ENCODE data around the gene ANKS4B. TPM values are rescaled to one million over a fixed set of nuclear protein-coding genes. Genes with fewer than 3 reads are reported as not detected.
"Not testable (repeated sequence)": the region's sequence is repeated elsewhere in the genome, so short reads cannot be mapped to it uniquely, and the experiment has no call there.

Gene ANKS4B
- total and polyA plus RNA-seq, 2 experiments from 2014 or later: not detected

DNA sequence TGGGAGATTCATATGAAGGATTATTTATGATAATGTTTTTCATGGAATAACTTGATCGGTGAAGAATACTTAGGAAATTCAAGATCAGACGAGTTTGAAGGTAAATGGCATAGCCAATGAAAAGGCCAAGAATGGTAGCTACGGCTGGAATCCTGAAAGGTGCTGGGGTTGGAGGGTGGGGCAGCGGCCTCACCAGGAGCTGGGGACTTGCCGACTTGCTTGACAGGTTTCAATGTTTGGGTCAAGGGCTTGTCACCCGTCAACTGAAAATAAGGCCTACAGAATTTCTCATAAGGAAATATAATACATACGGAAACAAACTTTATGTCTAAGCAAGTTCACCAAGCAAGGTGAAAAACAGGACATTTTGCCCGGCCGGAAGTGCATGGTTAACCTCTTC is 34.7 kb downstream of the ANKS4B start:
- H3K4me2 ChIP-seq (ENCODE audit: unreplicated experiment): no peak overlapping the region
- no peak overlapping the region for H3K9ac ChIP-seq
- H2AFZ ChIP-seq: no peak overlapping the region
- in situ Hi-C loops (cut with MboI): no loop called here
- no peaks in the 10 kb centered on the region for H4K20me1 ChIP-seq (ENCODE audit: insufficient read depth)
- H3K9me2 ChIP-seq (ENCODE audit: insufficient read depth): no peaks in the 10 kb centered on the region
- no peaks in the 10 kb centered on the region for H3K79me2 ChIP-seq (ENCODE audit: insufficient read depth)
- H3F3A ChIP-seq (ENCODE audit: insufficient read depth): peaks cover 15% of the 10 kb centered on the region
- 88 to 90% methylated on average over 9 of the region's 9 CpGs for WGBS, 2 experiments (ENCODE audit: low coverage in 1 of 2, low lambda C conversion rate in 2 of 2, missing lambda C conversion rate in 2 of 2)
- TF ChIP-seq EZH2 (IDR thresholded peaks at IDR 0.05; ENCODE audit: insufficient read depth, poor library complexity, severe bottlenecking) (no peak), EZH2phosphoT487 (IDR thresholded peaks at IDR 0.05; ENCODE audit: insufficient read depth, low read depth) (no peak)
- H3K27ac ChIP-seq: no peak overlapping the region
- no peak for DNase-seq
- H3K36me3 ChIP-seq (ENCODE audit: low read depth): no peaks in the 10 kb centered on the region
- no peak overlapping the region for H3K4me3 ChIP-seq
- peaks cover 23% of the 10 kb centered on the region for H3K4me1 ChIP-seq (ENCODE audit: insufficient read depth)
- peaks cover 12% of the 10 kb centered on the region for H3K27me3 ChIP-seq (replicated peaks; ENCODE audit: insufficient read depth)
- no peaks in the 10 kb centered on the region for H3K9me3 ChIP-seq (ENCODE audit: low read depth)

DNA sequence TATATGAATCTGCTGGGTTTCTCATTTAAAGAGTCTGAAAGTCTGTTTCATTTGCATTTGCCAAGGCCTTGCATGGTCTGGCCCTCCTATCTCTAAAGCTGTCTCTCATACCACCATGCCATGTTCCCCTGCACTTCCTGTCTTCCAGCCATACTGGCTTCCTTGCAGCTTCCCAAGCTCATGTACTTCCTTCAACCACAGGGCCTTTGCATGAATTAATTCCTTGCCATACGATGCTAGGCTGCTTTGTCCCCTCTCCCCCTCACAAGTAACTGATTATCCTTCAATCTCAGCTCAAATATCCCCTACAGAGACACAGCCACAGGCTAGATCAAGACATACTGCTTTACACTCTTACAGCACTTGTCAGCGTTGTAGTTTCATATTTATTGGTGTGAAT is 38.8 kb downstream of the ANKS4B start:
- no peaks in the 10 kb centered on the region for H3K9me2 ChIP-seq (ENCODE audit: insufficient read depth)
- H3F3A ChIP-seq (ENCODE audit: insufficient read depth): no peaks in the 10 kb centered on the region
- H4K20me1 ChIP-seq (ENCODE audit: insufficient read depth): no peaks in the 10 kb centered on the region
- H3K27ac ChIP-seq: no peak overlapping the region
- no peaks in the 10 kb centered on the region for H3K79me2 ChIP-seq (ENCODE audit: insufficient read depth)
- H3K4me2 ChIP-seq (ENCODE audit: unreplicated experiment): no peak overlapping the region
- no peak overlapping the region for H3K4me3 ChIP-seq
- in situ Hi-C loops (cut with MboI): no loop called here
- no peak overlapping the region for H3K9ac ChIP-seq
- no peak for TF ChIP-seq EZH2 (IDR thresholded peaks at IDR 0.05; ENCODE audit: insufficient read depth, poor library complexity, severe bottlenecking)
- no peak for DNase-seq
- peaks cover 46% of the 10 kb centered on the region for H3K27me3 ChIP-seq (replicated peaks; ENCODE audit: insufficient read depth)
- 69% methylated on average over 2 of the region's 2 CpGs for WGBS, 2 experiments (ENCODE audit: low coverage in 1 of 2, low lambda C conversion rate in 2 of 2, missing lambda C conversion rate in 2 of 2)
- H3K9me3 ChIP-seq (ENCODE audit: low read depth): no peaks in the 10 kb centered on the region
- no peak overlapping the region for H2AFZ ChIP-seq
- H3K4me1 ChIP-seq (ENCODE audit: insufficient read depth): no peaks in the 10 kb centered on the region
- no peaks in the 10 kb centered on the region for H3K36me3 ChIP-seq (ENCODE audit: low read depth)

DNA sequence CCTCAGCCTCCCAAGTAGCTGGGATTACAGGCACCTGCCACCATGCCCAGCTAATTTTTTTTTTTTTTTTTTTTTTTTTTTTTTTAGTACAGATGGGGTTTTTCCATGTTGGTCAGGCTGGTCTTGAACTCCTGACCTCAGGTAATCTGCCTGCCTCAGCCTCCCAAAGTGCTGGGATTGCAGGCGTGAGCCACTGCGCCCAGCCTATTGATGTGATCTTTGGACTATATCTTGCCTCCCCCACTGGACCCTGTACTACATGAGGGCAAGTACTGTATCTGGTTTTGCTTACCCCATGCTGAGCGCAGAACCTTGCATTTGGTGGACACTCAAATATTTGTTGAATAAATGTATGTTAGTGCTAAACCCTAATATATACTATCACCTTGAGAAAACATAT is 39.3 kb downstream of the ANKS4B start:
- H3K4me1 ChIP-seq (ENCODE audit: insufficient read depth); H2AFZ ChIP-seq; H3K9me3 ChIP-seq (ENCODE audit: low read depth); H3K36me3 ChIP-seq (ENCODE audit: low read depth); H3K9ac ChIP-seq; H3K4me3 ChIP-seq; in situ Hi-C loops (cut with MboI); H4K20me1 ChIP-seq (ENCODE audit: insufficient read depth); H3K4me2 ChIP-seq (ENCODE audit: unreplicated experiment); H3K79me2 ChIP-seq (ENCODE audit: insufficient read depth); H3K27ac ChIP-seq; DNase-seq; H3K9me2 ChIP-seq (ENCODE audit: insufficient read depth); H3F3A ChIP-seq (ENCODE audit: insufficient read depth): not testable (repeated sequence)
- peaks cover 51% of the 10 kb centered on the region for H3K27me3 ChIP-seq (replicated peaks; ENCODE audit: insufficient read depth)
- 73 to 85% methylated on average over 3 of the region's 3 CpGs for WGBS, 2 experiments (ENCODE audit: low coverage in 1 of 2, low lambda C conversion rate in 2 of 2, missing lambda C conversion rate in 2 of 2)

DNA sequence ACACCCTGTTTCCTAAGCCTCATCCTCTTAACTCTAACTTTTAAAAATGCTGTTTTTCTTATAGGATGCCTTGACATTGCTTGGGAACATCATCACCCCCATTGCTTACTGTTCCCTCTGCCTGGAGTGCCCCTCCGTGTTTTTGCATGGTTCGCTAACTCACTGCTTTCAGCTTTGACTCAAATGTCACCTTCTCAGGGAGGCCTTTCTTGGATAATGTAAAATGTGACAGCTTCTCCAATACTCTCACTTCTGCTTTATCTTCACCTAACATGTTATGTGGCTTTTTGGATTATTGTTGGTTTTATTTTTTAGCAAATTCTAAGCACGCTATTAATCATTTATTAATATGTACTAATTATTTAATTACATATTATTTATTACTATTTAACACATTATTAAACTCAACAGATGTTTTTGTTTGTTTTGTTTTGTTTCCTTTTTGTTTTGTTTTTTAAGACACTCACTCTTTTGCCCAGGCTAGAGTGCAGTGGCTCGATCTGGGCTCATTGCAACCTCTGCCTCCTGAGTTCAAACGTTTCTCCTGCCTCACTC is 40.8 kb downstream of the ANKS4B start:
- no peak overlapping the region for H3K9ac ChIP-seq
- no peaks in the 10 kb centered on the region for H3K9me2 ChIP-seq (ENCODE audit: insufficient read depth)
- H3K4me1 ChIP-seq (ENCODE audit: insufficient read depth): no peaks in the 10 kb centered on the region
- no peak overlapping the region for H3K4me3 ChIP-seq
- no peaks in the 10 kb centered on the region for H3K79me2 ChIP-seq (ENCODE audit: insufficient read depth)
- no peak for TF ChIP-seq EZH2phosphoT487 (IDR thresholded peaks at IDR 0.05; ENCODE audit: insufficient read depth, low read depth)
- TF ChIP-seq EZH2 (IDR thresholded peaks at IDR 0.05; ENCODE audit: insufficient read depth, poor library complexity, severe bottlenecking): no peak
- no peaks in the 10 kb centered on the region for H3K36me3 ChIP-seq (ENCODE audit: low read depth)
- WGBS, 2 experiments (ENCODE audit: low coverage in 1 of 2, low lambda C conversion rate in 2 of 2, missing lambda C conversion rate in 2 of 2): 76 to 80% methylated on average over 5 of the region's 5 CpGs
- in situ Hi-C loops (cut with MboI): no loop called here
- DNase-seq: no peak
- H3K27ac ChIP-seq: no peak overlapping the region
- peaks cover 57% of the 10 kb centered on the region for H3K27me3 ChIP-seq (replicated peaks; ENCODE audit: insufficient read depth)
- no peaks in the 10 kb centered on the region for H4K20me1 ChIP-seq (ENCODE audit: insufficient read depth)
- H2AFZ ChIP-seq: no peak overlapping the region
- no peaks in the 10 kb centered on the region for H3K9me3 ChIP-seq (ENCODE audit: low read depth)
- no peak overlapping the region for H3K4me2 ChIP-seq (ENCODE audit: unreplicated experiment)
- H3F3A ChIP-seq (ENCODE audit: insufficient read depth): no peaks in the 10 kb centered on the region; the same call in 1 of the 2 replicates

DNA sequence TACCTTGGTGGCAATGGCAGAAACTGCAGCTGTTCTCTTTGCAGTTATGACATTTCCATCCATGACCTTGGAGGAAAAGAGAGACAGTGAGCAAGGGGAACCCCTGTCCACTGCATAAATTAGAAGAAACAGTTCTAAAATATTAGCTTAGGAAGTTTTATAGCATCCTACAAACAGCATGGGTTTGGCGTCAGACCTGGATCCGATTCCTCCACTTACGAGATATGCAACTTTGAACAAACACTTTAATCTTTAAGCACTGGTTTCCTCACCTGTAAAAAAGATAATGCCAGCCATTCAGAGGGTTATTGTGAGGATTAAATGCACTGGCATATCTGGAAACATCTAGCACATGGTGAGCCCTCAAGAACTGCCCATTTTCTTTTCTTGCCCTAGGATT is 42.0 kb downstream of the ANKS4B start:
- Histone ChIP-seq H3K4me2 (ENCODE audit: unreplicated experiment) (no peak overlapping the region), H3K9me3 (ENCODE audit: low read depth) (no peaks in the 10 kb centered on the region), H3K4me3 (no peak overlapping the region), H3K9ac (no peak overlapping the region), H3K27me3 (replicated peaks; ENCODE audit: insufficient read depth) (peaks cover 56% of the 10 kb centered on the region), H3F3A (ENCODE audit: insufficient read depth) (no peaks in the 10 kb centered on the region; the same call in 1 of the 2 replicates), H4K20me1 (ENCODE audit: insufficient read depth) (no peaks in the 10 kb centered on the region), H2AFZ (no peak overlapping the region), H3K79me2 (ENCODE audit: insufficient read depth) (no peaks in the 10 kb centered on the region), H3K36me3 (ENCODE audit: low read depth) (no peaks in the 10 kb centered on the region), H3K4me1 (ENCODE audit: insufficient read depth) (no peaks in the 10 kb centered on the region), H3K27ac (no peak overlapping the region), H3K9me2 (ENCODE audit: insufficient read depth) (no peaks in the 10 kb centered on the region)
- in situ Hi-C loops (cut with MboI): no loop called here
- DNase-seq: no peak
- WGBS, 2 experiments (ENCODE audit: low coverage in 1 of 2, low lambda C conversion rate in 2 of 2, missing lambda C conversion rate in 2 of 2): 80 to 89% methylated on average over 3 of the region's 3 CpGs
- TF ChIP-seq EZH2phosphoT487 (IDR thresholded peaks at IDR 0.05; ENCODE audit: insufficient read depth, low read depth) (no peak), EZH2 (IDR thresholded peaks at IDR 0.05; ENCODE audit: insufficient read depth, poor library complexity, severe bottlenecking) (no peak)
